WTC11 (cell line): ENCODE data around the gene C3orf18. TPM values are rescaled to one million over a fixed set of nuclear protein-coding genes. Genes with fewer than 3 reads are reported as not detected.

ENCODE experiments used
- ATAC-seq: fragments of 200-7000 bp; cut with Tn5 transposase; 2 replicates; pipeline ENCODE4 v1.10.0; 2021; ENCODE audit warnings: mild to moderate bottlenecking, moderate library complexity
- CTCF ChIA-PET: fragments of 300-600 bp; sonication (Branson Sonifier 250); formaldehyde crosslinking; loops from one replicate; lab custom pipeline; 2021; ENCODE audit warnings: antibody characterized with exemption; lab: Charles Lee
- POLR2A ChIA-PET: fragments of 350-600 bp; sonication (Branson Sonifier 250); formaldehyde crosslinking; loops from one replicate; lab custom pipeline; 2021; ENCODE audit warnings: antibody characterized with exemption; lab: Charles Lee
- DNase-seq: peaks from one replicate; pipeline ENCODE4 v3.0.0; 2021; ENCODE audit warnings: low spot score
- H3K27ac Mint-ChIP-seq: 2 replicates; pipeline ENCODE4 v1.8.0; 2021; ENCODE audit warnings: mixed read lengths
- H3K27me3 Mint-ChIP-seq: 2 replicates; pipeline ENCODE4 v1.8.0; 2021; ENCODE audit warnings: low read depth, mild to moderate bottlenecking, moderate library complexity, mixed read lengths
- H3K36me3 Mint-ChIP-seq: 2 replicates; pipeline ENCODE4 v1.8.0; 2021; ENCODE audit warnings: mixed read lengths
- H3K4me1 Mint-ChIP-seq: 2 replicates; pipeline ENCODE4 v1.8.0; 2022; ENCODE audit warnings: mixed read lengths
- H3K4me3 Mint-ChIP-seq: 2 replicates; pipeline ENCODE4 v1.8.0; 2021; ENCODE audit warnings: mild to moderate bottlenecking, moderate library complexity, mixed read lengths
- H3K9me3 Mint-ChIP-seq: 2 replicates; pipeline ENCODE4 v1.8.0; 2021; ENCODE audit warnings: mixed read lengths
- ESRRA ChIP-seq: sonication (generic); formaldehyde crosslinking; IDR thresholded peaks from 2 replicates; pipeline ENCODE4 v1.8.1; 2022; ENCODE audit warnings: mild to moderate bottlenecking, missing genetic modification reagents, borderline replicate concordance
- FOXK1 ChIP-seq: sonication (generic); formaldehyde crosslinking; IDR thresholded peaks from 2 replicates; pipeline ENCODE4 v1.8.0; 2022; ENCODE audit warnings: mild to moderate bottlenecking, moderate library complexity, missing genetic modification reagents
- JUN ChIP-seq: sonication (generic); formaldehyde crosslinking; IDR thresholded peaks from 2 replicates; pipeline ENCODE4 v1.8.0; 2023; ENCODE audit warnings: mild to moderate bottlenecking, missing genetic modification reagents
- NFATC4 ChIP-seq: fragments of 250-450 bp; sonication (Bioruptor Pico); IDR thresholded peaks from 2 replicates; pipeline ENCODE4 v1.9.0; 2021; ENCODE audit warnings: mild to moderate bottlenecking
- SMAD3 ChIP-seq: sonication (generic); formaldehyde crosslinking; IDR thresholded peaks from 2 replicates; pipeline ENCODE4 v1.8.0; 2022; ENCODE audit warnings: missing genetic modification reagents, mild to moderate bottlenecking, borderline replicate concordance
- TEAD1 ChIP-seq: sonication (generic); formaldehyde crosslinking; IDR thresholded peaks from 2 replicates; pipeline ENCODE4 v1.8.0; 2022; ENCODE audit warnings: mild to moderate bottlenecking, missing genetic modification reagents
- TEAD4 ChIP-seq: sonication (generic); formaldehyde crosslinking; IDR thresholded peaks from 2 replicates; pipeline ENCODE4 v1.8.0; 2022; ENCODE audit warnings: mild to moderate bottlenecking, missing genetic modification reagents
- ZNF219 ChIP-seq: sonication (generic); formaldehyde crosslinking; IDR thresholded peaks from 2 replicates; pipeline ENCODE4 v1.8.0; 2023; ENCODE audit warnings: missing genetic modification reagents, mild to moderate bottlenecking, borderline replicate concordance
- total RNA-seq: library from RNA; stranded (reverse); gene quantifications from 3 replicates; pipeline ENCODE4 v1.2.3, GENCODE V29; 2021
- TF ChIP-seq, protein P1 (sequence below): sonication (generic); formaldehyde crosslinking; IDR thresholded peaks from 2 replicates; pipeline ENCODE4 v1.8.1; 2022; ENCODE audit warnings: low read depth, mild to moderate bottlenecking, moderate library complexity, missing genetic modification reagents, borderline replicate concordance
- TF ChIP-seq, protein P2 (sequence below): sonication (generic); formaldehyde crosslinking; IDR thresholded peaks from 2 replicates; pipeline ENCODE4 v1.8.0; 2023; ENCODE audit warnings: mild to moderate bottlenecking, missing genetic modification reagents
- TF ChIP-seq, protein P3 (sequence below): sonication (generic); formaldehyde crosslinking; IDR thresholded peaks from 2 replicates; pipeline ENCODE4 v1.8.1; 2023; ENCODE audit warnings: mild to moderate bottlenecking, missing genetic modification reagents
- TF ChIP-seq, protein P4 (sequence below): fragments of 250-450 bp; sonication (Bioruptor Pico); conservative IDR thresholded peaks from 2 replicates; pipeline ENCODE4 v1.9.0; 2021; ENCODE audit warnings: mild to moderate bottlenecking
- TF ChIP-seq, protein P5 (sequence below): sonication (generic); formaldehyde crosslinking; IDR thresholded peaks from 2 replicates; pipeline ENCODE4 v1.8.0; 2023; ENCODE audit warnings: missing genetic modification reagents
- TF ChIP-seq, protein P6 (sequence below): sonication (generic); formaldehyde crosslinking; IDR thresholded peaks from 2 replicates; pipeline ENCODE4 v1.8.1; 2023; ENCODE audit warnings: mild to moderate bottlenecking, missing genetic modification reagents
- TF ChIP-seq, protein P7 (sequence below): fragments of 250-450 bp; sonication (Bioruptor Pico); IDR thresholded peaks from 2 replicates; pipeline ENCODE4 v1.9.0; 2021; ENCODE audit warnings: mild to moderate bottlenecking, borderline replicate concordance

The C3orf18 gene
- total RNA-seq, 1 experiment from 2014 or later: 12.1 TPM

DNA sequence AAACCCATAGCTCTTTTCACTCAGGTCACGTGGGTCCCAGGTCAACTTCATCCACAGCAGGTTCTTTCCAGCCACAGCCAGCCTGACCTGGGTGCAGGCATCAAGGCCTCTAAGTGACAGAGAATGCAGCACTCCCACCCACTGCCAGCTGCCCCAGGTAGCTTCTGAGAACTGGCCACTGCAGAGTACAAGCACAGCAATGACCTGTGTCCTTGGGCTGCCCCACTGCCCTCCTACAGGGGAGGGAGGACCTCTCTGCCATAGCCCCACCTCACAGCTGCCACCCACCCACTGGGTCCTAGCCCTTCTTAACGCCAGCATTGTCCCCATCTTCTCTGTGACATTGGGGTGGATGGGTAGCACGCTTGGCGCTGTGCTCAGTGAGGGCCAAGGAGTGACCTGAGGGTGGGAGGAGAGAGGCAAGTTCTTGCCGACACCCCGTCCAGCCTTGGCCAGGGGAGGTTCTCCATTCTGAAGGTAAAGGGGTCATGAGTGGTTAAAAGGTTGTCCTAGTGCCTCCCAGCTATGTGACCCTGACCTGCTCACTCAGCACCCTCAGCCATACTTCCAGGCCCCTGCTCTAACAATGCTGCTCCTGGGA lies 31.7 kb upstream of the C3orf18 start:
- ATAC-seq: no peak
- Mint-ChIP-seq H3K4me3 (no peak overlapping the region), H3K36me3 (no peaks in the 10 kb centered on the region), H3K27me3 (peaks cover 3% of the 10 kb centered on the region), H3K4me1 (no peaks in the 10 kb centered on the region), H3K27ac (no peak overlapping the region), H3K9me3 (no peaks in the 10 kb centered on the region)
- TF ChIP-seq, protein P1, sequence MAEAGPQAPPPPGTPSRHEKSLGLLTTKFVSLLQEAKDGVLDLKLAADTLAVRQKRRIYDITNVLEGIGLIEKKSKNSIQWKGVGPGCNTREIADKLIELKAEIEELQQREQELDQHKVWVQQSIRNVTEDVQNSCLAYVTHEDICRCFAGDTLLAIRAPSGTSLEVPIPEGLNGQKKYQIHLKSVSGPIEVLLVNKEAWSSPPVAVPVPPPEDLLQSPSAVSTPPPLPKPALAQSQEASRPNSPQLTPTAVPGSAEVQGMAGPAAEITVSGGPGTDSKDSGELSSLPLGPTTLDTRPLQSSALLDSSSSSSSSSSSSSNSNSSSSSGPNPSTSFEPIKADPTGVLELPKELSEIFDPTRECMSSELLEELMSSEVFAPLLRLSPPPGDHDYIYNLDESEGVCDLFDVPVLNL (CRISPR knock-in tag): no peak
- TF ChIP-seq, protein P2, sequence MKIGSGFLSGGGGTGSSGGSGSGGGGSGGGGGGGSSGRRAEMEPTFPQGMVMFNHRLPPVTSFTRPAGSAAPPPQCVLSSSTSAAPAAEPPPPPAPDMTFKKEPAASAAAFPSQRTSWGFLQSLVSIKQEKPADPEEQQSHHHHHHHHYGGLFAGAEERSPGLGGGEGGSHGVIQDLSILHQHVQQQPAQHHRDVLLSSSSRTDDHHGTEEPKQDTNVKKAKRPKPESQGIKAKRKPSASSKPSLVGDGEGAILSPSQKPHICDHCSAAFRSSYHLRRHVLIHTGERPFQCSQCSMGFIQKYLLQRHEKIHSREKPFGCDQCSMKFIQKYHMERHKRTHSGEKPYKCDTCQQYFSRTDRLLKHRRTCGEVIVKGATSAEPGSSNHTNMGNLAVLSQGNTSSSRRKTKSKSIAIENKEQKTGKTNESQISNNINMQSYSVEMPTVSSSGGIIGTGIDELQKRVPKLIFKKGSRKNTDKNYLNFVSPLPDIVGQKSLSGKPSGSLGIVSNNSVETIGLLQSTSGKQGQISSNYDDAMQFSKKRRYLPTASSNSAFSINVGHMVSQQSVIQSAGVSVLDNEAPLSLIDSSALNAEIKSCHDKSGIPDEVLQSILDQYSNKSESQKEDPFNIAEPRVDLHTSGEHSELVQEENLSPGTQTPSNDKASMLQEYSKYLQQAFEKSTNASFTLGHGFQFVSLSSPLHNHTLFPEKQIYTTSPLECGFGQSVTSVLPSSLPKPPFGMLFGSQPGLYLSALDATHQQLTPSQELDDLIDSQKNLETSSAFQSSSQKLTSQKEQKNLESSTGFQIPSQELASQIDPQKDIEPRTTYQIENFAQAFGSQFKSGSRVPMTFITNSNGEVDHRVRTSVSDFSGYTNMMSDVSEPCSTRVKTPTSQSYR (CRISPR knock-in tag): no peak
- TF ChIP-seq TEAD4 (CRISPR knock-in tag): no peak
- TF ChIP-seq TEAD1: no peak
- no peak for TF ChIP-seq SMAD3
- TF ChIP-seq ESRRA (CRISPR knock-in tag): no peak
- TF ChIP-seq, protein P3, sequence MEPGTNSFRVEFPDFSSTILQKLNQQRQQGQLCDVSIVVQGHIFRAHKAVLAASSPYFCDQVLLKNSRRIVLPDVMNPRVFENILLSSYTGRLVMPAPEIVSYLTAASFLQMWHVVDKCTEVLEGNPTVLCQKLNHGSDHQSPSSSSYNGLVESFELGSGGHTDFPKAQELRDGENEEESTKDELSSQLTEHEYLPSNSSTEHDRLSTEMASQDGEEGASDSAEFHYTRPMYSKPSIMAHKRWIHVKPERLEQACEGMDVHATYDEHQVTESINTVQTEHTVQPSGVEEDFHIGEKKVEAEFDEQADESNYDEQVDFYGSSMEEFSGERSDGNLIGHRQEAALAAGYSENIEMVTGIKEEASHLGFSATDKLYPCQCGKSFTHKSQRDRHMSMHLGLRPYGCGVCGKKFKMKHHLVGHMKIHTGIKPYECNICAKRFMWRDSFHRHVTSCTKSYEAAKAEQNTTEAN (CRISPR knock-in tag): no peak
- no peak for TF ChIP-seq FOXK1 (CRISPR knock-in tag)
- no peak for TF ChIP-seq JUN (CRISPR knock-in tag)
- TF ChIP-seq NFATC4: no peak
- TF ChIP-seq, protein P4, sequence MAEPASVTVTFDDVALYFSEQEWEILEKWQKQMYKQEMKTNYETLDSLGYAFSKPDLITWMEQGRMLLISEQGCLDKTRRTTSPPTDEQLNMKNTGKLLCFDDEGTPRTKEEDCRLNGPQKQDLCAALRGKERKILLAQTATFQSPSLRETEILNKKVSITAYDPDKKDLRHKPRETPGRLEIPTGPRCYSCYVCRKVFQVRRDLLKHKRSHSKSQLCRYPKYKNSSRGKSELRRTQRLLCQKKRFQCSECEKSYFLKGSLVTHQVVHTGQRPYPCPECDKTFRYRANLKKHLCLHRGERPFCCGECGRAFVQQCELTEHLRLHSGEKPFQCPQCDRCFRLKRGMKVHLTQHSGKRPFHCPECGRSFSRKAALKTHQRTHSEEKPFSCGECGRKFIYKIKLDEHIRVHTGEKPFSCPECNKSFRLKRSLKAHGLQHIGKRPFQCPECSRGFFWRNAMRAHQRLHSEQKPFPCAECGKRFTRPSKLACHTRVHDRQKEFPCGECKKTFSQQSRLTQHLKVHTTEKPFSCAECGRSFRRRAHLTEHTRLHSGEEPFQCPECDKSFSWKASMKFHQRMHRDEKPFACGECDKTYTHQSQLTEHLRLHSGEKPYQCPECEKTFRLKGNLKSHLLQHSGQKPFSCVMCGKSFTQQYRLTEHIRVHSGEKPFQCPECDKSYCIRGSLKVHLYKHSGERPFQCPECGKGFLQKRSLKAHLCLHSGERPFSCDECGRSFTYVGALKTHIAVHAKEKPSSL (CRISPR knock-in tag): no peak
- TF ChIP-seq, protein P5, sequence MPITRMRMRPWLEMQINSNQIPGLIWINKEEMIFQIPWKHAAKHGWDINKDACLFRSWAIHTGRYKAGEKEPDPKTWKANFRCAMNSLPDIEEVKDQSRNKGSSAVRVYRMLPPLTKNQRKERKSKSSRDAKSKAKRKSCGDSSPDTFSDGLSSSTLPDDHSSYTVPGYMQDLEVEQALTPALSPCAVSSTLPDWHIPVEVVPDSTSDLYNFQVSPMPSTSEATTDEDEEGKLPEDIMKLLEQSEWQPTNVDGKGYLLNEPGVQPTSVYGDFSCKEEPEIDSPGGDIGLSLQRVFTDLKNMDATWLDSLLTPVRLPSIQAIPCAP (CRISPR knock-in tag): no peak
- ChIA-PET POLR2A (no interaction called here), CTCF (interaction anchor here (1.7 kb wide), 1 partner anchor 184 kb away, joined by 4 read pairs; no protein-coding TSS in a partner anchor)
- no peak for DNase-seq

DNA sequence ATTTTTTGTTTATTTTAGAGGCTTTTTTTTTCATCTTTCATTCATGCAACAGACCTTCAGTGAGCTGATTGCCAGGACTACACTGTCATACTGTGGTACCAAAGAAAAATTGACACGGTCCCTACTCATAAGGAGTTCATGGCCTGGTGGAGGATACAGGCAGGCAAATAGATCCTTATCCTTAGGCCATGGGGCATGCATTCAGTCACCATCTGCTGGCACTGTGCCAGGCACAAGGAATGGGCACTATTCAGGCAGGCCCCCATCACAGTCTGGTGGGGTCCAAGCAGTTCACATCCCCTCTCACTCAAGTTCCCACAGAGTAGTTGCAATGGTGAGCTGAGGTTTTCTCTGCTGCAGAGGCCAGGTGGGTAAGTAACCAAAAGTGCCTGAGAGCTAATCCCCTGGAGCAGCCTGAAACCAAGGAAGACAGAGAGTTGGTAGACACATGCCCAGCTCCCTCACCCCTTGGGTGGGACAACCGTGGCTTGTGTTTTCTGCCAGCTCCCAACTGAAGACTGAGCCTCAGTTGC lies 26.8 kb upstream of the C3orf18 start:
- no peak overlapping the region for H3K27ac Mint-ChIP-seq
- H3K4me1 Mint-ChIP-seq: no peaks in the 10 kb centered on the region
- TF ChIP-seq, protein P1 (CRISPR knock-in tag): no peak
- TF ChIP-seq, protein P6, sequence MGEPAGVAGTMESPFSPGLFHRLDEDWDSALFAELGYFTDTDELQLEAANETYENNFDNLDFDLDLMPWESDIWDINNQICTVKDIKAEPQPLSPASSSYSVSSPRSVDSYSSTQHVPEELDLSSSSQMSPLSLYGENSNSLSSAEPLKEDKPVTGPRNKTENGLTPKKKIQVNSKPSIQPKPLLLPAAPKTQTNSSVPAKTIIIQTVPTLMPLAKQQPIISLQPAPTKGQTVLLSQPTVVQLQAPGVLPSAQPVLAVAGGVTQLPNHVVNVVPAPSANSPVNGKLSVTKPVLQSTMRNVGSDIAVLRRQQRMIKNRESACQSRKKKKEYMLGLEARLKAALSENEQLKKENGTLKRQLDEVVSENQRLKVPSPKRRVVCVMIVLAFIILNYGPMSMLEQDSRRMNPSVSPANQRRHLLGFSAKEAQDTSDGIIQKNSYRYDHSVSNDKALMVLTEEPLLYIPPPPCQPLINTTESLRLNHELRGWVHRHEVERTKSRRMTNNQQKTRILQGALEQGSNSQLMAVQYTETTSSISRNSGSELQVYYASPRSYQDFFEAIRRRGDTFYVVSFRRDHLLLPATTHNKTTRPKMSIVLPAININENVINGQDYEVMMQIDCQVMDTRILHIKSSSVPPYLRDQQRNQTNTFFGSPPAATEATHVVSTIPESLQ (CRISPR knock-in tag): no peak
- TF ChIP-seq, protein P7, sequence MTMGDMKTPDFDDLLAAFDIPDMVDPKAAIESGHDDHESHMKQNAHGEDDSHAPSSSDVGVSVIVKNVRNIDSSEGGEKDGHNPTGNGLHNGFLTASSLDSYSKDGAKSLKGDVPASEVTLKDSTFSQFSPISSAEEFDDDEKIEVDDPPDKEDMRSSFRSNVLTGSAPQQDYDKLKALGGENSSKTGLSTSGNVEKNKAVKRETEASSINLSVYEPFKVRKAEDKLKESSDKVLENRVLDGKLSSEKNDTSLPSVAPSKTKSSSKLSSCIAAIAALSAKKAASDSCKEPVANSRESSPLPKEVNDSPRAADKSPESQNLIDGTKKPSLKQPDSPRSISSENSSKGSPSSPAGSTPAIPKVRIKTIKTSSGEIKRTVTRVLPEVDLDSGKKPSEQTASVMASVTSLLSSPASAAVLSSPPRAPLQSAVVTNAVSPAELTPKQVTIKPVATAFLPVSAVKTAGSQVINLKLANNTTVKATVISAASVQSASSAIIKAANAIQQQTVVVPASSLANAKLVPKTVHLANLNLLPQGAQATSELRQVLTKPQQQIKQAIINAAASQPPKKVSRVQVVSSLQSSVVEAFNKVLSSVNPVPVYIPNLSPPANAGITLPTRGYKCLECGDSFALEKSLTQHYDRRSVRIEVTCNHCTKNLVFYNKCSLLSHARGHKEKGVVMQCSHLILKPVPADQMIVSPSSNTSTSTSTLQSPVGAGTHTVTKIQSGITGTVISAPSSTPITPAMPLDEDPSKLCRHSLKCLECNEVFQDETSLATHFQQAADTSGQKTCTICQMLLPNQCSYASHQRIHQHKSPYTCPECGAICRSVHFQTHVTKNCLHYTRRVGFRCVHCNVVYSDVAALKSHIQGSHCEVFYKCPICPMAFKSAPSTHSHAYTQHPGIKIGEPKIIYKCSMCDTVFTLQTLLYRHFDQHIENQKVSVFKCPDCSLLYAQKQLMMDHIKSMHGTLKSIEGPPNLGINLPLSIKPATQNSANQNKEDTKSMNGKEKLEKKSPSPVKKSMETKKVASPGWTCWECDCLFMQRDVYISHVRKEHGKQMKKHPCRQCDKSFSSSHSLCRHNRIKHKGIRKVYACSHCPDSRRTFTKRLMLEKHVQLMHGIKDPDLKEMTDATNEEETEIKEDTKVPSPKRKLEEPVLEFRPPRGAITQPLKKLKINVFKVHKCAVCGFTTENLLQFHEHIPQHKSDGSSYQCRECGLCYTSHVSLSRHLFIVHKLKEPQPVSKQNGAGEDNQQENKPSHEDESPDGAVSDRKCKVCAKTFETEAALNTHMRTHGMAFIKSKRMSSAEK: no peak
- no peak for TF ChIP-seq ZNF219
- no peak for ATAC-seq
- H3K27me3 Mint-ChIP-seq: no peaks in the 10 kb centered on the region; the same call in 1 of the 2 replicates
- H3K9me3 Mint-ChIP-seq: no peaks in the 10 kb centered on the region
- ChIA-PET CTCF (interaction anchor here (1.2 kb wide), 1 partner anchor 17 kb away, joined by 4 read pairs; the partner anchor contains the start of gene CISH), POLR2A (interaction anchor here (0.6 kb wide), 1 partner anchor 224 kb away, joined by 4 read pairs; no protein-coding TSS in a partner anchor)
- no peak overlapping the region for H3K4me3 Mint-ChIP-seq
- H3K36me3 Mint-ChIP-seq: no peaks in the 10 kb centered on the region
- no peak for DNase-seq
